Measurements from ENCODE around the gene NEUROD4. TPM values are rescaled to one million over a fixed set of nuclear protein-coding genes. Genes with fewer than 3 reads are reported as not detected.

Gene NEUROD4
- polyA plus RNA-seq, 1 of the 3 experiments (the other 2 are of a cell fraction) = not detected

DNA sequence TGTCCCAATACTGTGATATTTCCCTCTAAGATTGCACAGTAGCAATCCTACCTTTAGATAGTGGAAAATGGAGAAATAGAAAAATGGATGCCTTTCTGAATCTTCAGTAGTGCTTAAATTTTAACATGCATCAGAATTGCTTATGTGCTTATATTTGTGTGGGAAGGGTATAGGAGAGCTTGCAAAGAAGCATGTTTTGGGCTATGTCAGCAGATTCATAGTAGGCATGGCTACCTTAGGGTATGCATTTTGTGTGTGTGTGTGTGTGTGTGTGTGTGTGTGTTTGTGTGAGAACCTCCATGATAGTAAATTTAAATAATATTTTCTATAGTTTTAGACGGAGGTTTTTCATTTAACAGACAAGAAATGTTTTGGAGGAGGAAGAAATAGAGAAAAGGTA, 38.3 kb downstream of the NEUROD4 start:
- POLR2A ChIA-PET = no interaction called here
- Histone ChIP-seq H3K4me1 (ENCODE audit: control insufficient read depth in 1 of 2, insufficient read depth in 2 of 2, low read depth in 1 of 2, low read length in 1 of 2) (no peaks in the 10 kb centered on the region), H3K79me2 (ENCODE audit: insufficient read depth) (no peaks in the 10 kb centered on the region), H3K27me3 (ENCODE audit: insufficient read depth) (no peaks in the 10 kb centered on the region; the same call in 1 of the 2 replicates), H3K27ac (ENCODE audit: low read depth in 2 of 2, low read length in 1 of 2) (no peak overlapping the region), H3K9ac (no peak overlapping the region), H3K36me3 (replicated peaks in 1 of 2; ENCODE audit: control insufficient read depth in 1 of 2, insufficient read depth in 2 of 2, low read length in 1 of 2) (no peaks in the 10 kb centered on the region), H4K20me1 (ENCODE audit: insufficient read depth) (no peaks in the 10 kb centered on the region), H3K4me2 (no peak overlapping the region), H3F3A (replicated peaks; ENCODE audit: insufficient read depth) (no peaks in the 10 kb centered on the region), H2AFZ (ENCODE audit: low read depth) (no peak overlapping the region), H3K4me3 (ENCODE audit: low read depth in 2 of 2, low read length in 1 of 2) (no peak overlapping the region), H3K9me3 (no peaks in the 10 kb centered on the region), H3K9me2 (no peaks in the 10 kb centered on the region)
- DNase-seq = no peak
- CTCF ChIA-PET = interaction anchor here (1.8 to 3.1 kb wide), 3 partner anchors 10 to 65 kb away, joined by 8 to 12 read pairs (median 11); no protein-coding TSS in a partner anchor
- no peak for TF ChIP-seq FOXM1 (IDR thresholded peaks at IDR 0.05; ENCODE audit: low read depth)
- TF ChIP-seq TAF1 (IDR thresholded peaks at IDR 0.05; ENCODE audit: borderline replicate concordance, low read depth, low read length) = no peak
- TF ChIP-seq, protein P1, sequence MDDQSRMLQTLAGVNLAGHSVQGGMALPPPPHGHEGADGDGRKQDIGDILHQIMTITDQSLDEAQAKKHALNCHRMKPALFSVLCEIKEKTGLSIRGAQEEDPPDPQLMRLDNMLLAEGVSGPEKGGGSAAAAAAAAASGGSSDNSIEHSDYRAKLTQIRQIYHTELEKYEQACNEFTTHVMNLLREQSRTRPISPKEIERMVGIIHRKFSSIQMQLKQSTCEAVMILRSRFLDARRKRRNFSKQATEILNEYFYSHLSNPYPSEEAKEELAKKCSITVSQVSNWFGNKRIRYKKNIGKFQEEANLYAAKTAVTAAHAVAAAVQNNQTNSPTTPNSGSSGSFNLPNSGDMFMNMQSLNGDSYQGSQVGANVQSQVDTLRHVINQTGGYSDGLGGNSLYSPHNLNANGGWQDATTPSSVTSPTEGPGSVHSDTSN (IDR thresholded peaks at IDR 0.05) = no peak
- no peak for TF ChIP-seq TCF12 (IDR thresholded peaks at IDR 0.05)
- no peak for TF ChIP-seq NFIC (IDR thresholded peaks at IDR 0.05; ENCODE audit: borderline replicate concordance)
- TF ChIP-seq SIN3A (IDR thresholded peaks at IDR 0.05; ENCODE audit: borderline replicate concordance, low read depth, low read length) = no peak
- TF ChIP-seq, protein P2, sequence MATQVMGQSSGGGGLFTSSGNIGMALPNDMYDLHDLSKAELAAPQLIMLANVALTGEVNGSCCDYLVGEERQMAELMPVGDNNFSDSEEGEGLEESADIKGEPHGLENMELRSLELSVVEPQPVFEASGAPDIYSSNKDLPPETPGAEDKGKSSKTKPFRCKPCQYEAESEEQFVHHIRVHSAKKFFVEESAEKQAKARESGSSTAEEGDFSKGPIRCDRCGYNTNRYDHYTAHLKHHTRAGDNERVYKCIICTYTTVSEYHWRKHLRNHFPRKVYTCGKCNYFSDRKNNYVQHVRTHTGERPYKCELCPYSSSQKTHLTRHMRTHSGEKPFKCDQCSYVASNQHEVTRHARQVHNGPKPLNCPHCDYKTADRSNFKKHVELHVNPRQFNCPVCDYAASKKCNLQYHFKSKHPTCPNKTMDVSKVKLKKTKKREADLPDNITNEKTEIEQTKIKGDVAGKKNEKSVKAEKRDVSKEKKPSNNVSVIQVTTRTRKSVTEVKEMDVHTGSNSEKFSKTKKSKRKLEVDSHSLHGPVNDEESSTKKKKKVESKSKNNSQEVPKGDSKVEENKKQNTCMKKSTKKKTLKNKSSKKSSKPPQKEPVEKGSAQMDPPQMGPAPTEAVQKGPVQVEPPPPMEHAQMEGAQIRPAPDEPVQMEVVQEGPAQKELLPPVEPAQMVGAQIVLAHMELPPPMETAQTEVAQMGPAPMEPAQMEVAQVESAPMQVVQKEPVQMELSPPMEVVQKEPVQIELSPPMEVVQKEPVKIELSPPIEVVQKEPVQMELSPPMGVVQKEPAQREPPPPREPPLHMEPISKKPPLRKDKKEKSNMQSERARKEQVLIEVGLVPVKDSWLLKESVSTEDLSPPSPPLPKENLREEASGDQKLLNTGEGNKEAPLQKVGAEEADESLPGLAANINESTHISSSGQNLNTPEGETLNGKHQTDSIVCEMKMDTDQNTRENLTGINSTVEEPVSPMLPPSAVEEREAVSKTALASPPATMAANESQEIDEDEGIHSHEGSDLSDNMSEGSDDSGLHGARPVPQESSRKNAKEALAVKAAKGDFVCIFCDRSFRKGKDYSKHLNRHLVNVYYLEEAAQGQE (IDR thresholded peaks at IDR 0.05; ENCODE audit: low read depth, low read length) = no peak
- no peak for TF ChIP-seq SMC3 (IDR thresholded peaks at IDR 0.05; ENCODE audit: low read depth, low read length)
- TF ChIP-seq NRF1 (IDR thresholded peaks at IDR 0.05; ENCODE audit: low read depth, low read length) = no peak
- TF ChIP-seq, protein P3, sequence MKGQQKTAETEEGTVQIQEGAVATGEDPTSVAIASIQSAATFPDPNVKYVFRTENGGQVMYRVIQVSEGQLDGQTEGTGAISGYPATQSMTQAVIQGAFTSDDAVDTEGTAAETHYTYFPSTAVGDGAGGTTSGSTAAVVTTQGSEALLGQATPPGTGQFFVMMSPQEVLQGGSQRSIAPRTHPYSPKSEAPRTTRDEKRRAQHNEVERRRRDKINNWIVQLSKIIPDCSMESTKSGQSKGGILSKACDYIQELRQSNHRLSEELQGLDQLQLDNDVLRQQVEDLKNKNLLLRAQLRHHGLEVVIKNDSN (IDR thresholded peaks at IDR 0.05; ENCODE audit: borderline replicate concordance, low read depth) = no peak
- TF ChIP-seq, protein P4, sequence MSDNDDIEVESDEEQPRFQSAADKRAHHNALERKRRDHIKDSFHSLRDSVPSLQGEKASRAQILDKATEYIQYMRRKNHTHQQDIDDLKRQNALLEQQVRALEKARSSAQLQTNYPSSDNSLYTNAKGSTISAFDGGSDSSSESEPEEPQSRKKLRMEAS (IDR thresholded peaks at IDR 0.05; ENCODE audit: low read depth) = no peak
- TF ChIP-seq YY1 (IDR thresholded peaks at IDR 0.05; ENCODE audit: low read depth) = no peak
- TF ChIP-seq EP300 (IDR thresholded peaks at IDR 0.05; ENCODE audit: borderline replicate concordance in 1 of 2, low read depth in 1 of 2, low read length in 1 of 2) = no peak
- no peak for TF ChIP-seq GABPA (IDR thresholded peaks at IDR 0.05; ENCODE audit: low read depth)
- TF ChIP-seq, protein P5, sequence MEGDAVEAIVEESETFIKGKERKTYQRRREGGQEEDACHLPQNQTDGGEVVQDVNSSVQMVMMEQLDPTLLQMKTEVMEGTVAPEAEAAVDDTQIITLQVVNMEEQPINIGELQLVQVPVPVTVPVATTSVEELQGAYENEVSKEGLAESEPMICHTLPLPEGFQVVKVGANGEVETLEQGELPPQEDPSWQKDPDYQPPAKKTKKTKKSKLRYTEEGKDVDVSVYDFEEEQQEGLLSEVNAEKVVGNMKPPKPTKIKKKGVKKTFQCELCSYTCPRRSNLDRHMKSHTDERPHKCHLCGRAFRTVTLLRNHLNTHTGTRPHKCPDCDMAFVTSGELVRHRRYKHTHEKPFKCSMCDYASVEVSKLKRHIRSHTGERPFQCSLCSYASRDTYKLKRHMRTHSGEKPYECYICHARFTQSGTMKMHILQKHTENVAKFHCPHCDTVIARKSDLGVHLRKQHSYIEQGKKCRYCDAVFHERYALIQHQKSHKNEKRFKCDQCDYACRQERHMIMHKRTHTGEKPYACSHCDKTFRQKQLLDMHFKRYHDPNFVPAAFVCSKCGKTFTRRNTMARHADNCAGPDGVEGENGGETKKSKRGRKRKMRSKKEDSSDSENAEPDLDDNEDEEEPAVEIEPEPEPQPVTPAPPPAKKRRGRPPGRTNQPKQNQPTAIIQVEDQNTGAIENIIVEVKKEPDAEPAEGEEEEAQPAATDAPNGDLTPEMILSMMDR (IDR thresholded peaks at IDR 0.05) = no peak
- no peak for TF ChIP-seq GATA2 (CRISPR knock-in tag; IDR thresholded peaks at IDR 0.05)
- no peak for TF ChIP-seq FOXJ3 (CRISPR knock-in tag; IDR thresholded peaks at IDR 0.05)
- TF ChIP-seq MXI1 (IDR thresholded peaks at IDR 0.05; ENCODE audit: low read depth, low read length) = no peak
- WGBS (ENCODE audit: low lambda C conversion rate) = 2% methylated on average over 1 of the region's 1 CpG

Data from SK-N-SH (cell line).